Stimulated activated CD4-positive, alpha-beta T cell treated with anti-CD3 and anti-CD28 coated beads, TNF-alpha, amount 100 ng/mL, for 4 hours (primary cell): Measurements from ENCODE around the gene DNER.
A peak's percentile ranks its signal among the peaks of the same experiment; 100 is the strongest.
"Not testable (repeated sequence)": the region's sequence is repeated elsewhere in the genome, so short reads cannot be mapped to it uniquely, and the experiment has no call there.

Experiments used
- DNase-seq, 3 experiments: peaks; one replicate each; pipeline ENCODE4 v3.0.0-alpha.2; 2020; ENCODE audit warnings: low read depth in 3 of 3

The DNER gene

GRCh38 chr2:229718057-229718456, 3.7 kb upstream of the DNER start:
- DNase-seq: no peak

- DNase-seq: no peak
Measured at GRCh38 chr2:229715895-229716507, 1.6 kb upstream of the DNER start.

GRCh38 chr2:229714736-229715541, 584 bp upstream of the DNER start:
- peak in 1 of 3 experiments; percentile 14 for DNase-seq

- DNase-seq: no peak
Measured at GRCh38 chr2:229713371-229714079, 830 bp downstream of the DNER start.

GRCh38 chr2:229712136-229712535, 2.2 kb downstream of the DNER start:
- no peak for DNase-seq

- no peak for DNase-seq
Measured at GRCh38 chr2:229708335-229708734, 6.0 kb downstream of the DNER start.

- DNase-seq: no peak
Measured at GRCh38 chr2:229703909-229704630, 10.3 kb downstream of the DNER start.

GRCh38 chr2:229701716-229702115, 12.6 kb downstream of the DNER start:
- DNase-seq: no peak

- no peak for DNase-seq
Measured at GRCh38 chr2:229701062-229701461, 13.3 kb downstream of the DNER start.

- no peak for DNase-seq
Measured at GRCh38 chr2:229695961-229696360, 18.4 kb downstream of the DNER start.

GRCh38 chr2:229693845-229694244, 20.5 kb downstream of the DNER start:
- not testable (repeated sequence) for DNase-seq

GRCh38 chr2:229691631-229692030, 22.7 kb downstream of the DNER start:
- DNase-seq: no peak

- no peak for DNase-seq
Measured at GRCh38 chr2:229689307-229689839, 25.0 kb downstream of the DNER start.

- no peak for DNase-seq
Measured at GRCh38 chr2:229688141-229688540, 26.2 kb downstream of the DNER start.

- DNase-seq: no peak
Measured at GRCh38 chr2:229686122-229686919, 28.0 kb downstream of the DNER start.

- no peak for DNase-seq
Measured at GRCh38 chr2:229684942-229685562, 29.3 kb downstream of the DNER start.

GRCh38 chr2:229679393-229680125, 34.8 kb downstream of the DNER start:
- no peak for DNase-seq

- DNase-seq: no peak
Measured at GRCh38 chr2:229675569-229675968, 38.8 kb downstream of the DNER start.

GRCh38 chr2:229674830-229675530, 39.4 kb downstream of the DNER start:
- no peak for DNase-seq
